Smooth muscle cell (in vitro differentiated cells): ENCODE results near the gene EGFL7. TPM values are rescaled to one million over a fixed set of nuclear protein-coding genes. Genes with fewer than 3 reads are reported as not detected.

ENCODE experiments used
- DNase-seq: peaks from one replicate; lab custom pipeline; 2025; ENCODE audit not compliant: unreplicated experiment; lab: John Stamatoyannopoulos, UW
- H2AFZ ChIP-seq: fragments of 200-600 bp; sonication (generic); 2 replicates; pipeline ENCODE4 v1.6.0; 2016; ENCODE audit warnings: antibody characterized with exemption, low read depth, mild to moderate bottlenecking
- H3F3A ChIP-seq: fragments of 200-600 bp; sonication (generic); 2 replicates; pipeline ENCODE4 v1.6.0; 2017; ENCODE audit warnings: antibody characterized with exemption, low read depth
- H3K27ac ChIP-seq: fragments of 200-600 bp; sonication (generic); 2 replicates; pipeline ENCODE4 v1.5.1; 2016; ENCODE audit warnings: low read depth, mild to moderate bottlenecking
- H3K27me3 ChIP-seq: fragments of 200-600 bp; sonication (generic); 2 replicates; pipeline ENCODE4 v1.6.1; 2016; ENCODE audit warnings: low read depth, mild to moderate bottlenecking
- H3K36me3 ChIP-seq: fragments of 200-600 bp; sonication (generic); 2 replicates; pipeline ENCODE4 v1.5.1; 2016; ENCODE audit warnings: low read depth
- H3K4me1 ChIP-seq: fragments of 200-600 bp; sonication (generic); 2 replicates; pipeline ENCODE4 v1.5.1; 2016; ENCODE audit warnings: low read depth
- H3K4me2 ChIP-seq: fragments of 200-600 bp; sonication (generic); 2 replicates; pipeline ENCODE4 v1.6.0; 2016; ENCODE audit warnings: mild to moderate bottlenecking
- H3K4me3 ChIP-seq: fragments of 200-600 bp; sonication (generic); 2 replicates; pipeline ENCODE4 v1.5.1; 2016; ENCODE audit warnings: mild to moderate bottlenecking
- H3K79me2 ChIP-seq: fragments of 200-600 bp; sonication (generic); 2 replicates; pipeline ENCODE4 v1.6.0; 2016; ENCODE audit warnings: low read depth, mild to moderate bottlenecking
- H3K9ac ChIP-seq: fragments of 200-600 bp; sonication (generic); 2 replicates; pipeline ENCODE4 v1.6.0; 2016; ENCODE audit warnings: low read depth
- H3K9me3 ChIP-seq: fragments of 200-600 bp; sonication (generic); replicated peaks from 2 replicates; pipeline ENCODE4 v1.5.1; 2016; ENCODE audit warnings: low read depth
- H4K20me1 ChIP-seq: fragments of 200-600 bp; sonication (generic); 2 replicates; pipeline ENCODE4 v1.6.0; 2016; ENCODE audit warnings: low read depth
- CTCF ChIP-seq: fragments of 200-600 bp; sonication (generic); IDR thresholded peaks from 2 replicates; pipeline ENCODE4 v1.5.1; 2017; ENCODE audit warnings: borderline replicate concordance, mild to moderate bottlenecking, antibody characterized with exemption; ENCODE audit not compliant: insufficient read depth, poor library complexity, severe bottlenecking
- WGBS: methylation state at CpG from one replicate; pipeline ENCODE4 v1.1.7; 2016; ENCODE audit warnings: low lambda C conversion rate; 5-methylcytosine and 5-hydroxymethylcytosine counted together
- polyA plus RNA-seq: library from polyadenylated mRNA; unstranded; fragments of >200 nt; fragmentation: Nextera tagmentation; extraction: Ambion mirVana; gene quantifications from 2 replicates; pipeline ENCODE4 v1.2.1, GENCODE V29; 2016
- total RNA-seq: library from RNA; depleted of rRNA; stranded (reverse); fragments of >200 nt; gene quantifications from 2 replicates; pipeline ENCODE4 v1.2.3, GENCODE V29; 2014

Gene EGFL7
- total and polyA plus RNA-seq, 2 experiments from 2014 or later: 61.8 to 239 TPM

- Histone ChIP-seq H3K79me2 (no peaks in the 10 kb centered on the region), H3K27ac (no peak overlapping the region), H2AFZ (no peak overlapping the region), H3K4me3 (no peak overlapping the region), H4K20me1 (no peaks in the 10 kb centered on the region), H3K4me1 (no peaks in the 10 kb centered on the region), H3K27me3 (peaks cover 3% of the 10 kb centered on the region), H3K4me2 (no peak overlapping the region), H3F3A (no peaks in the 10 kb centered on the region), H3K9me3 (no peaks in the 10 kb centered on the region), H3K9ac (no peak overlapping the region), H3K36me3 (no peaks in the 10 kb centered on the region)
- no peak for TF ChIP-seq CTCF
- no peak for DNase-seq
- 85% methylated on average over 20 of the region's 20 CpGs for WGBS
Observed at GRCh38 chr9:136697821-136698526, 35.3 kb downstream of the EGFL7 start.

- no peaks in the 10 kb centered on the region for H3K79me2 ChIP-seq
- H3K27me3 ChIP-seq: peaks cover 3% of the 10 kb centered on the region
- no peaks in the 10 kb centered on the region for H3K36me3 ChIP-seq
- H4K20me1 ChIP-seq: no peaks in the 10 kb centered on the region
- no peak overlapping the region for H3K4me2 ChIP-seq
- no peak overlapping the region for H3K9ac ChIP-seq
- no peak for TF ChIP-seq CTCF
- H3K4me1 ChIP-seq: no peaks in the 10 kb centered on the region
- no peaks in the 10 kb centered on the region for H3K9me3 ChIP-seq
- H2AFZ ChIP-seq: no peak overlapping the region
- WGBS: 96% methylated on average over 11 of the region's 11 CpGs
- H3K4me3 ChIP-seq: no peak overlapping the region
- no peaks in the 10 kb centered on the region for H3F3A ChIP-seq
- DNase-seq: no peak
- H3K27ac ChIP-seq: no peak overlapping the region
Observed at GRCh38 chr9:136698635-136699246, 36.0 kb downstream of the EGFL7 start.

- Histone ChIP-seq H2AFZ (no peak overlapping the region), H3K4me3 (no peak overlapping the region), H4K20me1 (no peaks in the 10 kb centered on the region), H3K9ac (no peak overlapping the region), H3K27me3 (peaks cover 3% of the 10 kb centered on the region), H3K79me2 (no peaks in the 10 kb centered on the region), H3K4me2 (no peak overlapping the region), H3K36me3 (no peaks in the 10 kb centered on the region), H3K27ac (no peak overlapping the region), H3K9me3 (no peaks in the 10 kb centered on the region), H3K4me1 (no peaks in the 10 kb centered on the region), H3F3A (no peaks in the 10 kb centered on the region)
- no peak for DNase-seq
- WGBS: 51% methylated on average over 13 of the region's 13 CpGs
- TF ChIP-seq CTCF: no peak
Observed at GRCh38 chr9:136700304-136700703, 37.6 kb downstream of the EGFL7 start.
